ENCODE data around the gene ZNF697. TPM values are rescaled to one million over a fixed set of nuclear protein-coding genes. Genes with fewer than 3 reads are reported as not detected.
A peak's percentile ranks its signal among the peaks of the same experiment; 100 is the strongest.

ZNF697 gene
- total and polyA plus RNA-seq, 10 of the 15 experiments (the other 5 are each of a cell fraction or from before 2014, with no cell fraction given) = 0.48 to 5.9 (median 3.0) TPM

GRCh38 chr1:119664067-119664466, 16.0 kb upstream of the ZNF697 start (continued):
- TF ChIP-seq IKZF1 (conservative IDR thresholded peaks at IDR 0.05) = no peak
- TF ChIP-seq, protein P1, sequence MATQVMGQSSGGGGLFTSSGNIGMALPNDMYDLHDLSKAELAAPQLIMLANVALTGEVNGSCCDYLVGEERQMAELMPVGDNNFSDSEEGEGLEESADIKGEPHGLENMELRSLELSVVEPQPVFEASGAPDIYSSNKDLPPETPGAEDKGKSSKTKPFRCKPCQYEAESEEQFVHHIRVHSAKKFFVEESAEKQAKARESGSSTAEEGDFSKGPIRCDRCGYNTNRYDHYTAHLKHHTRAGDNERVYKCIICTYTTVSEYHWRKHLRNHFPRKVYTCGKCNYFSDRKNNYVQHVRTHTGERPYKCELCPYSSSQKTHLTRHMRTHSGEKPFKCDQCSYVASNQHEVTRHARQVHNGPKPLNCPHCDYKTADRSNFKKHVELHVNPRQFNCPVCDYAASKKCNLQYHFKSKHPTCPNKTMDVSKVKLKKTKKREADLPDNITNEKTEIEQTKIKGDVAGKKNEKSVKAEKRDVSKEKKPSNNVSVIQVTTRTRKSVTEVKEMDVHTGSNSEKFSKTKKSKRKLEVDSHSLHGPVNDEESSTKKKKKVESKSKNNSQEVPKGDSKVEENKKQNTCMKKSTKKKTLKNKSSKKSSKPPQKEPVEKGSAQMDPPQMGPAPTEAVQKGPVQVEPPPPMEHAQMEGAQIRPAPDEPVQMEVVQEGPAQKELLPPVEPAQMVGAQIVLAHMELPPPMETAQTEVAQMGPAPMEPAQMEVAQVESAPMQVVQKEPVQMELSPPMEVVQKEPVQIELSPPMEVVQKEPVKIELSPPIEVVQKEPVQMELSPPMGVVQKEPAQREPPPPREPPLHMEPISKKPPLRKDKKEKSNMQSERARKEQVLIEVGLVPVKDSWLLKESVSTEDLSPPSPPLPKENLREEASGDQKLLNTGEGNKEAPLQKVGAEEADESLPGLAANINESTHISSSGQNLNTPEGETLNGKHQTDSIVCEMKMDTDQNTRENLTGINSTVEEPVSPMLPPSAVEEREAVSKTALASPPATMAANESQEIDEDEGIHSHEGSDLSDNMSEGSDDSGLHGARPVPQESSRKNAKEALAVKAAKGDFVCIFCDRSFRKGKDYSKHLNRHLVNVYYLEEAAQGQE (IDR thresholded peaks at IDR 0.05; ENCODE audit: low read depth, low read length) = no peak
- TF ChIP-seq YY1 (IDR thresholded peaks at IDR 0.05; ENCODE audit: low read depth, low read length) = no peak
- TF ChIP-seq TCF3 (IDR thresholded peaks at IDR 0.05; ENCODE audit: borderline replicate concordance, insufficient read depth, low read depth, low read length) = no peak
- TF ChIP-seq SMAD5 (IDR thresholded peaks at IDR 0.05; ENCODE audit: low read depth) = no peak

- Histone ChIP-seq H3K27ac (ENCODE audit: control insufficient read depth, insufficient read depth) (peak overlapping the region; percentile 61), H3K27me3 (replicated peaks in 1 of 2; ENCODE audit: control insufficient read depth in 2 of 2, insufficient read depth in 2 of 2, low read length in 1 of 2) (no peaks in the 10 kb centered on the region; a peak in 1 of 4 replicates), H3K9me3 (replicated peaks; ENCODE audit: control insufficient read depth, insufficient read depth, low read length) (no peaks in the 10 kb centered on the region), H3K9ac (ENCODE audit: control insufficient read depth, insufficient read depth, low read length) (no peak overlapping the region), H3K4me1 (ENCODE audit: control insufficient read depth, insufficient read depth, low read length) (peaks cover 23% of the 10 kb centered on the region), H3K4me2 (ENCODE audit: control insufficient read depth, insufficient read depth) (peak overlapping the region; percentile 71), H3K79me2 (ENCODE audit: control insufficient read depth, insufficient read depth, low read length) (no peaks in the 10 kb centered on the region), H4K20me1 (ENCODE audit: control insufficient read depth, insufficient read depth) (no peaks in the 10 kb centered on the region), H3K4me3 (peak overlapping the region; percentile 15; the same call in 1 of the 2 replicates), H3K36me3 (ENCODE audit: control insufficient read depth in 2 of 2, insufficient read depth in 2 of 2, low read length in 1 of 2) (no peaks in the 10 kb centered on the region), H2AFZ (ENCODE audit: control insufficient read depth, low read depth, low read length) (no peak overlapping the region; the same call in 1 of the 2 replicates)
- peak; percentile 52 for DNase-seq (ENCODE audit: low read depth, low spot score)
- peak; percentile 76 for ATAC-seq
- no TSS peak for BruUV-seq (replicated peaks)
- POLR2A ChIA-PET = interaction anchor here (0.8 to 2.5 kb wide), 7 partner anchors 9 to 51 kb away, joined by 3 to 13 read pairs (median 3); partner anchors contain the start of gene ZNF697
- RAD21 ChIA-PET (ENCODE audit: unreplicated experiment) = interaction anchor here (0.7 to 5.2 kb wide), 12 partner anchors 9 to 746 kb away, joined by 3 to 74 read pairs (median 6); partner anchors contain the start of gene ZNF697
- intact Hi-C loops (cut with micrococcal nuclease; ENCODE audit: unreplicated experiment) = loop anchor here (2.0 kb wide), 2 partner anchors 13 to 289 kb away; partner anchors contain the start of gene ZNF697
- FAIRE-seq = peak; percentile 93
- in situ Hi-C loops (cut with MboI) = loop anchor here (5.0 kb wide), 1 partner anchor 35 kb away; no protein-coding TSS in a partner anchor
- SMC1A ChIA-PET (ENCODE audit: uncharacterized antibody, unreplicated experiment) = interaction anchor here (0.5 to 11.2 kb wide), 16 partner anchors 11 to 1900 kb away, joined by 3 to 163 read pairs (median 6); partner anchors contain the start of gene ZNF697
- 0% methylated on average over 3 of the region's 3 CpGs for WGBS (ENCODE audit: insufficient coverage, insufficient replicate concordance, low lambda C conversion rate, missing lambda C conversion rate)
- CTCF ChIA-PET = interaction anchor here (1.1 to 10.2 kb wide), 14 partner anchors 8 to 289 kb away, joined by 3 to 202 read pairs (median 6); partner anchors contain the start of gene ZNF697
- no peak for TF ChIP-seq ZBTB33 (IDR thresholded peaks at IDR 0.05)
- TF ChIP-seq ATF2 (IDR thresholded peaks at IDR 0.05; ENCODE audit: low read length) = peak; percentile 83
- TF ChIP-seq PAX5 (IDR thresholded peaks at IDR 0.05; ENCODE audit: borderline replicate concordance, low read depth, low read length) = peak; percentile 57; the same call in 1 of the 2 replicates
- TF ChIP-seq TCF3 (IDR thresholded peaks at IDR 0.05; ENCODE audit: borderline replicate concordance, insufficient read depth, low read depth, low read length) = 0 out of 2 replicates have a peak, but pooled peaks have one; percentile 61
- peak; percentile 83 for TF ChIP-seq RUNX3 (IDR thresholded peaks at IDR 0.05; ENCODE audit: low read length)
- TF ChIP-seq MYB (IDR thresholded peaks at IDR 0.05; ENCODE audit: borderline replicate concordance, low read depth, low read length) = no peak
- TF ChIP-seq SMC3 (IDR thresholded peaks at IDR 0.05; ENCODE audit: borderline replicate concordance, low read length) = no peak
- TF ChIP-seq TCF12 (IDR thresholded peaks at IDR 0.05; ENCODE audit: low read depth, low read length) = peak; percentile 51; the same call in 1 of the 2 replicates
Observed at GRCh38 chr1:119662034-119662437, 14.0 kb upstream of the ZNF697 start.

All from GM12878 (cell line).